MM.1S (cell line): Measurements from ENCODE around the gene SHROOM3.

Experiments used
- DNase-seq: peaks from one replicate; pipeline ENCODE4 v3.0.0-alpha.2; 2015
- H2AFZ ChIP-seq: fragments of 300-600 bp; sonication (generic); 2 replicates; pipeline ENCODE4 v1.6.0; 2016; ENCODE audit warnings: antibody characterized with exemption, low read length
- H3F3A ChIP-seq: fragments of 300-600 bp; sonication (generic); 2 replicates; pipeline ENCODE4 v1.6.1; 2016; ENCODE audit warnings: mild to moderate bottlenecking, antibody characterized with exemption, low read length, moderate library complexity, mixed read lengths; ENCODE audit not compliant: insufficient read depth
- H3K27ac ChIP-seq: fragments of 300-600 bp; sonication (generic); 2 replicates; pipeline ENCODE4 v1.5.1; 2016; ENCODE audit warnings: mild to moderate bottlenecking, low read length
- H3K27me3 ChIP-seq: fragments of 300-600 bp; sonication (generic); replicated peaks from 2 replicates; pipeline ENCODE4 v1.6.0; 2016; ENCODE audit warnings: low read length; ENCODE audit not compliant: insufficient read depth
- H3K36me3 ChIP-seq: fragments of 300-600 bp; sonication (generic); replicated peaks from 2 replicates; pipeline ENCODE4 v1.6.1; 2016; ENCODE audit warnings: mild to moderate bottlenecking, low read length, mixed read lengths; ENCODE audit not compliant: insufficient read depth
- H3K4me1 ChIP-seq: fragments of 300-600 bp; sonication (generic); 2 replicates; pipeline ENCODE4 v1.6.1; 2016; ENCODE audit warnings: low read length, mixed read lengths
- H3K4me2 ChIP-seq: fragments of 300-600 bp; sonication (generic); 2 replicates; pipeline ENCODE4 v1.6.0; 2016; ENCODE audit warnings: low read depth, low read length
- H3K4me3 ChIP-seq: fragments of 300-600 bp; sonication (generic); 2 replicates; pipeline ENCODE4 v1.5.1; 2016; ENCODE audit warnings: low read length, mixed read lengths
- H3K79me2 ChIP-seq: fragments of 300-600 bp; sonication (generic); 2 replicates; pipeline ENCODE4 v1.6.1; 2016; ENCODE audit warnings: mixed run types, low read length, mixed read lengths
- H3K9ac ChIP-seq: fragments of 300-600 bp; sonication (generic); 2 replicates; pipeline ENCODE4 v1.6.1; 2016; ENCODE audit warnings: low read length, mixed read lengths
- H3K9me2 ChIP-seq: fragments of 300-600 bp; sonication (generic); replicated peaks from 2 replicates; pipeline ENCODE4 v1.6.1; 2016; ENCODE audit warnings: mild to moderate bottlenecking, low read length, mixed read lengths; ENCODE audit not compliant: insufficient read depth
- H3K9me3 ChIP-seq: fragments of 300-600 bp; sonication (generic); replicated peaks from 2 replicates; pipeline ENCODE4 v1.6.1; 2016; ENCODE audit warnings: mild to moderate bottlenecking, low read length, mixed read lengths; ENCODE audit not compliant: insufficient read depth
- H4K20me1 ChIP-seq: fragments of 300-600 bp; sonication (generic); 2 replicates; pipeline ENCODE4 v1.6.1; 2016; ENCODE audit warnings: mild to moderate bottlenecking, low read length, moderate library complexity, mixed read lengths; ENCODE audit not compliant: insufficient read depth
- CTCF ChIP-seq: fragments of 300-600 bp; sonication (generic); IDR thresholded peaks from 2 replicates; pipeline ENCODE4 v1.5.1; 2016; ENCODE audit warnings: antibody characterized with exemption, low read length, mixed read lengths
- EZH2 ChIP-seq: fragments of 300-600 bp; sonication (generic); optimal IDR thresholded peaks from 2 replicates; pipeline ENCODE3; 2017; ENCODE audit warnings: low read depth, mild to moderate bottlenecking, antibody characterized with exemption, low read length, mixed read lengths
- EZH2phosphoT487 ChIP-seq: fragments of 300-600 bp; sonication (generic); IDR thresholded peaks from 2 replicates; pipeline ENCODE4 v1.6.1; 2018; ENCODE audit warnings: antibody characterized with exemption, low read length

The SHROOM3 gene

GRCh38 chr4:76549765-76550164 is 114.7 kb downstream of the SHROOM3 start:
- Histone ChIP-seq H3K4me1 (peaks cover 8% of the 10 kb centered on the region), H3K4me3 (no peak overlapping the region)

GRCh38 chr4:76550966-76551780 is 116.1 kb downstream of the SHROOM3 start:
- no peak overlapping the region for H3K9ac ChIP-seq
- no peaks in the 10 kb centered on the region for H4K20me1 ChIP-seq
- H3K4me1 ChIP-seq, result no peaks in the 10 kb centered on the region
- TF ChIP-seq EZH2, result no peak
- no peak for TF ChIP-seq CTCF
- TF ChIP-seq EZH2phosphoT487, result no peak
- no peaks in the 10 kb centered on the region for H3K9me3 ChIP-seq
- no peaks in the 10 kb centered on the region for H3K9me2 ChIP-seq
- H3F3A ChIP-seq, result no peaks in the 10 kb centered on the region
- H3K27ac ChIP-seq, result no peak overlapping the region
- H3K36me3 ChIP-seq, result no peaks in the 10 kb centered on the region
- no peaks in the 10 kb centered on the region for H3K27me3 ChIP-seq
- H3K79me2 ChIP-seq, result no peaks in the 10 kb centered on the region
- no peak for DNase-seq
- H3K4me2 ChIP-seq, result no peak overlapping the region
- no peak overlapping the region for H2AFZ ChIP-seq
- no peak overlapping the region for H3K4me3 ChIP-seq

More at GRCh38 chr4:76549765-76550164, 114.7 kb downstream of the SHROOM3 start:
- H3K4me2 ChIP-seq, result no peak overlapping the region
- H3K9ac ChIP-seq, result no peak overlapping the region
- no peaks in the 10 kb centered on the region for H3K27me3 ChIP-seq
- no peaks in the 10 kb centered on the region for H3K9me2 ChIP-seq
- H3K27ac ChIP-seq, result no peak overlapping the region
- H3K79me2 ChIP-seq, result no peaks in the 10 kb centered on the region
- no peaks in the 10 kb centered on the region for H4K20me1 ChIP-seq
- no peak for TF ChIP-seq EZH2phosphoT487
- no peak for TF ChIP-seq CTCF
- TF ChIP-seq EZH2, result no peak
- no peak overlapping the region for H2AFZ ChIP-seq
- peaks cover 7% of the 10 kb centered on the region; the same call in 1 of the 2 replicates for H3F3A ChIP-seq
- H3K9me3 ChIP-seq, result no peaks in the 10 kb centered on the region
- DNase-seq, result no peak
- no peaks in the 10 kb centered on the region for H3K36me3 ChIP-seq

- Histone ChIP-seq H3K36me3 (no peaks in the 10 kb centered on the region), H2AFZ (no peak overlapping the region), H3K79me2 (no peaks in the 10 kb centered on the region), H3F3A (no peaks in the 10 kb centered on the region), H3K4me2 (no peak overlapping the region), H3K4me3 (no peak overlapping the region), H3K9ac (no peak overlapping the region), H3K4me1 (no peaks in the 10 kb centered on the region), H3K9me3 (no peaks in the 10 kb centered on the region), H4K20me1 (no peaks in the 10 kb centered on the region), H3K9me2 (no peaks in the 10 kb centered on the region), H3K27me3 (no peaks in the 10 kb centered on the region), H3K27ac (no peak overlapping the region)
- DNase-seq, result no peak
- no peak for TF ChIP-seq EZH2phosphoT487
- no peak for TF ChIP-seq CTCF
- TF ChIP-seq EZH2, result no peak
These were observed 119.6 kb downstream of the SHROOM3 start for GRCh38 chr4:76554630-76555029.
